Ectodermal cell (in vitro differentiated cells): ENCODE data around the gene ZNF182.
"Not testable (repeated sequence)": the region's sequence is repeated elsewhere in the genome, so short reads cannot be mapped to it uniquely, and the experiment has no call there.

Experiments used
- H3K27ac ChIP-seq: 2 replicates; pipeline ENCODE4 v1.7.0; 2013; ENCODE audit warnings: mild to moderate bottlenecking, low read depth, low read length; ENCODE audit not compliant: insufficient read depth, poor library complexity, severe bottlenecking
- H3K27me3 ChIP-seq: 2 replicates; pipeline ENCODE4 v1.7.0; 2013; ENCODE audit warnings: mild to moderate bottlenecking, low read length; ENCODE audit not compliant: insufficient read depth, control insufficient read depth, poor library complexity, severe bottlenecking
- H3K36me3 ChIP-seq: one replicate; pipeline ENCODE4 v1.7.0; 2013; ENCODE audit warnings: low read length; ENCODE audit not compliant: control insufficient read depth, insufficient read depth
- H3K4me1 ChIP-seq: one replicate; pipeline ENCODE4 v1.7.0; 2013; ENCODE audit warnings: low read length; ENCODE audit not compliant: control insufficient read depth, insufficient read depth
- H3K4me3 ChIP-seq: 2 replicates; pipeline ENCODE4 v1.7.0; 2013; ENCODE audit warnings: low read depth, low read length, control low read depth; ENCODE audit not compliant: insufficient read depth
- H3K9me3 ChIP-seq: 2 replicates; pipeline ENCODE4 v1.7.0; 2013; ENCODE audit warnings: mild to moderate bottlenecking, low read length, moderate library complexity; ENCODE audit not compliant: control insufficient read depth
- WGBS, 2 experiments: methylation state at CpG; one replicate each; pipeline ENCODE4 v1.1.7; 2013; ENCODE audit warnings: missing lambda C conversion rate in 2 of 2; 5-methylcytosine and 5-hydroxymethylcytosine counted together

ZNF182 gene

DNA sequence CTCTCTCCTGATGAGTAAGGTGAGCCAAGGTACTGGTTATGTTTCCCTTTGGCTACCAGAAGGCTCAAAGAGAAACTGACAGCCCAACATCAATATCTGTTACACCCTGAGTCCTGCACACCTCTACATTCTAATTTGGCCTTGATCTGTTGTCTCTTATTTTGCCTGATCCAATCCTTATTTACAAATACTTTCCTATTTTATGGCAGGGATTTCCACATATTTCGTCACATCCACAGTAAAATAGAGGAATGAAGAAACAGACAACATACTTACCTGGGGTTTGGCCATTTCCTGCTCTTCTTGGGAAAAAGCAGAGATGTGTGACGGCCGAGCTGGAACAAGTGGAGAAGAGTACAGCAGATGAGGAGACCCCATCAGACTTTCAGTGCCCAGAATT is 1.5 kb downstream of the ZNF182 start:
- Histone ChIP-seq H3K9me3 (no peaks in the 10 kb centered on the region), H3K4me1 (no peaks in the 10 kb centered on the region), H3K27me3 (no peaks in the 10 kb centered on the region), H3K27ac (no peak overlapping the region), H3K36me3 (no peaks in the 10 kb centered on the region), H3K4me3 (no peak overlapping the region)
- 94 to 95% methylated on average over 3 of the region's 3 CpGs for WGBS, 2 experiments

DNA sequence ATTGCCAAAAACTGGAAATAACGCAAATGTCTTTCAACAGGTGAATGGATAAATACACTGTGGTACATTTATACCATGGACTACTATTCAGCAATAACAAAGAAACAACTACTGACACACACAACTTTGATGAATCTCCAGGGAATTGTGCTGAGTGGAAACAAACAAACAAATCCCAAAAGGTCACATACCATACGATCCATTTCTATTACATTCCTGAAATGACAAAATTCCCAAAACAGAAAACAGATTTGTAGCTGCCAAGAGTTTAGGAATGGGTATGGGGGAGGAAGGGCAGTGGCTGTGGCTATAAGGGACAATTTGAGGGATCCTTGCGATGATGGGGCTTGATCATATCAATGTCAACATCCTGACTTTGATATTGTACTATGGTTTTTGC is 2.5 kb downstream of the ZNF182 start:
- Histone ChIP-seq H3K4me1 (no peaks in the 10 kb centered on the region), H3K27ac (no peak overlapping the region), H3K36me3 (no peaks in the 10 kb centered on the region), H3K4me3 (no peak overlapping the region), H3K9me3 (no peaks in the 10 kb centered on the region), H3K27me3 (no peaks in the 10 kb centered on the region)
- WGBS, 2 experiments = 100% methylated on average over 1 to 2 of the region's 3 CpGs

DNA sequence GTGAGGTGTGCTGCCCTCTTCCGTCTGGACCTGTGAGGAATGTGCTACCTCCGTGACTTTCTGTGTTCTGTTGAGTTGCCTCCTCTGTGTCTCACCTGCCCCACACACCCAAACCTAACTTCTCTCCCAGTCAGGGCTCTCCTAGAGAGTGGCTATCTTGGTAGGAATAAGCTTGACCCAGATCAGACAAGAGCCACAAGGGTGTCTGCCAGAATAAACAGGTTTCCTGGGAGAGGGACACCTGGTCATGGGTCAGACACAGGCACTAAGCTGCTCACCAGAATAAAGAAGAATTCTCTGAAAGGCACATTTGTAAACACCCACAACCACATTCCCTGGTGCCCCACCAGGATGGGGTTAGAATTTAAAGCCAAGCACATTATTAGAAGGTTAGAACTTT is 11.1 kb downstream of the ZNF182 start:
- Histone ChIP-seq H3K4me1 (no peaks in the 10 kb centered on the region), H3K27ac (no peak overlapping the region), H3K27me3 (no peaks in the 10 kb centered on the region), H3K4me3 (no peak overlapping the region), H3K9me3 (no peaks in the 10 kb centered on the region), H3K36me3 (no peaks in the 10 kb centered on the region)
- WGBS, 2 experiments = 92 to 97% methylated on average over 2 of the region's 2 CpGs

DNA sequence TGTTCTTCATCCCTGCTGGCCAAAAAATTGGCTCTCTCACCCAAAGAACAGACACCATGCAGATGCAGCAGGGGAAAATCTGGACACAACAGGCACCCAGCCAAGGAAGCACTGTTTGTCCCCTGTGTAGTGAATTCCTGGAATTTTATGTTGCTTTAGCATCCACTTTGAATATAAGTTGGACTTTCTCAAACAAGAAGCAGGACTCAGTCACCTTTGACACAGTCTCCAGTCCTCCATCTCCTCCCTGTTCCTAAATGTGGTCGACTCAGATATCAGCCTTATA is 11.8 kb downstream of the ZNF182 start:
- WGBS, 2 experiments = 96 to 100% methylated on average over 1 of the region's 1 CpG
- Histone ChIP-seq H3K4me3 (no peak overlapping the region), H3K9me3 (no peaks in the 10 kb centered on the region), H3K4me1 (no peaks in the 10 kb centered on the region), H3K27ac (no peak overlapping the region), H3K27me3 (no peaks in the 10 kb centered on the region), H3K36me3 (peaks cover 5% of the 10 kb centered on the region)

DNA sequence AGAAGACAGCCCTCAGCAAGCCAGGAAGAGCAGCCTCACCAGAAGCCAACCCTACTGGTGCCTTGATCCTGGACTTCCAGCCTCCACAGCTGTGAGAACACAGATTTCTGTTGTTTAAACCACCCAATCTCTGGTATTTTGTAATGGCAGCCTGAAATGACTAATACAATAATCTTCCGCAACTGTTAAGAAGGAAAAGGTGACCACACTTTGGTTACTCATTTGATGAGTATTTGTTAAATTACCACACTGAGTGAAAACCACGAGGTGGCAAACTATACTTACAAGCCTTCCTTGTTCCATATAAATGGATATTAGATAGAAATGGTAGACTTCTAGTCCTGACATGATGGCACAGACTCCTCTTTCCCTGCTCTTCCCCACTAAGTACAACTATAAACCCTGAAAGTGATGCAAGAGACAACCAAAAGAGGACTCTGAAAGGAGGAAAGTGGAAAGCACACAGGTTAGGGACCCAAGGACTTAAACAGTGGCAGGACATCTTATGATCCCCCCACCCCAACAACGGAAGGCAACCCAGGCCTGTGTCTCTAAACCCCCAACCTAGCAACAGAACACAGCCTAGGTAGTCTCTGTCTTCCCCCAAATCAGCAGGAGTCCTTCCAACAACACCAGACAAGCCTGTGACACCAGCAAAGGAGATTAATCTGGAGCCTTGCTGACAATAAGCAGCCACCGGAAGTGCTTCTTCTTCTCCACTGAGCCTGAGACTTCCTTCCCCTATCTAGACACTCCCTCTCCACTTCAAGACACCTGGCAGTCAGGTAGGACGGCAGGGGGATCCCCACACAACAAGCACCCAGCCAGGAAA is 12.3 kb downstream of the ZNF182 start:
- 77 to 86% methylated on average over 3 to 4 of the region's 5 CpGs for WGBS, 2 experiments
- Histone ChIP-seq H3K4me3 (no peak overlapping the region), H3K27me3 (no peaks in the 10 kb centered on the region), H3K9me3 (no peaks in the 10 kb centered on the region), H3K27ac (no peak overlapping the region), H3K36me3 (peaks cover 5% of the 10 kb centered on the region), H3K4me1 (no peaks in the 10 kb centered on the region)

DNA sequence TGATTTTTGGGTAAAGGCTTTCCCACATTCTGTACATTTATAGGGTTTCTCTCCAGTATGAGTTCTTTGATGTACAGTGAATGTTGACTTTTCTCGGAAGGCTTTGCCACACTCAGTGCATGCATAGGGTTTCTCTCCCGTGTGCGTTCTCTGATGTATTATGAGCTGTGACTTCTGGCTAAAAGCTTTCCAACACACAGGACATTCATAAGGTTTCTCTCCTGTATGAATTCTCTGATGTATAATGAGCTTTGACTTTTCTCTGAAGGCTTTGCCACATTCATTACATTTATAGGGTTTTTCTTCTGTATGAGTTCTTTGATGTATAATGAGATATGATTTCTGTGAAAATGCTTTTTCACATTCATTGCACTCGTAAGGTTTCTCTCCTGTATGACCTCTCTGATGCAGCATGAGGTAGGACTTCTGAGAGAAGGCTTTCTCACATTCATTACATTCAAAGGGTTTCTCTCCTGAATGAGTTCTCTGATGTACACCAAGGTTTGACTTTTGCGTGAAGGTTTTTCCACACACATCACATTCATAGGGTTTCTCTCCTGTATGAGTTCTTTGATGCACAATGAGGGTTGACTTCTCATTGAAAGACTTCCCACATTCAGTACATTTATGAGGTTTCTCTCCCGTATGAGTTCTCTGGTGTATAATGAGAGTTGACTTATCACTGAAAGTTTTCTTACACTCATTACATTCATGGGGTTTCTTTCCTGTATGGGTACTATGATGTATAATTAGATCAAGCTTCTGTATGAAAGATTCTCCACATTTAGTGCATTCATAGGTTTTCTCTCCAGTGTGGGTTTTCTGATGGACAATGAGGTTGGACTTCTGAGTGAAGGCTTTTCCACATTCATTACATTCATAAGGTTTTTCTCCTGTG is 27.3 kb downstream of the ZNF182 start:
- Histone ChIP-seq H3K36me3 (peaks cover 29% of the 10 kb centered on the region), H3K9me3 (no peaks in the 10 kb centered on the region), H3K27me3 (no peaks in the 10 kb centered on the region), H3K4me3 (no peak overlapping the region), H3K4me1 (no peaks in the 10 kb centered on the region), H3K27ac (no peak overlapping the region)
- WGBS, 2 experiments = 94 to 100% methylated on average over 1 to 5 of the region's 6 CpGs

- peaks cover 22% of the 10 kb centered on the region for H3K36me3 ChIP-seq
- no peaks in the 10 kb centered on the region for H3K4me1 ChIP-seq
- 93 to 97% methylated on average over 3 of the region's 3 CpGs for WGBS, 2 experiments
- H3K4me3 ChIP-seq = no peak overlapping the region
- no peaks in the 10 kb centered on the region for H3K27me3 ChIP-seq
- no peak overlapping the region for H3K27ac ChIP-seq
- no peaks in the 10 kb centered on the region for H3K9me3 ChIP-seq
Observed at GRCh38 chrX:47973235-47973634, 30.6 kb downstream of the ZNF182 start.

- 95 to 98% methylated on average over 12 to 14 of the region's 14 CpGs for WGBS, 2 experiments
- not testable (repeated sequence) for H3K27me3 ChIP-seq, H3K4me1 ChIP-seq, H3K27ac ChIP-seq, H3K9me3 ChIP-seq, H3K36me3 ChIP-seq, H3K4me3 ChIP-seq
Observed at GRCh38 chrX:47965526-47965925, 38.3 kb downstream of the ZNF182 start.

DNA sequence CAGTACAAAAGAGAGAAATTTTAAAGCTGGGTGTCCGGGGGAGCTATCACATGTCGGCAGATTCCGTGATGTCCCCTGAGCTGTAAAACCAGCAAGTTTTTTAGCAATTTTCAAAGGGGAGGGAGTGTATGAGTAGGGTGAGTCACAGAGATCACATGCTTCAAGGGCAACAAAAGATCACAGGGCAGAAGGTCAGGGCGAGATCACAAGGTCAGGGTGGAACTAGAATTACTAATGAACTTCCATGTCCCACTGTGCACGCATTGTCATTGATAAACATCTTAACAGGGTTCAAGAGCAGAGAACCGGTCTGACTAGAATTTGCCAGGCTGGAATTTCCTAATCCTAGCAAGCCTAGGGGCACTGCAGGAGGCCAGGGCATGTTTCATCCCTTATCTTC is 42.0 kb downstream of the ZNF182 start:
- H3K4me1 ChIP-seq, H3K36me3 ChIP-seq, H3K9me3 ChIP-seq, H3K27ac ChIP-seq, H3K27me3 ChIP-seq, H3K4me3 ChIP-seq: not testable (repeated sequence)
- 91 to 97% methylated on average over 6 of the region's 6 CpGs for WGBS, 2 experiments

GRCh38 chrX:47960406-47960805 is 43.4 kb downstream of the ZNF182 start:
- Histone ChIP-seq H3K36me3 (no peaks in the 10 kb centered on the region), H3K27me3 (no peaks in the 10 kb centered on the region), H3K4me3 (no peak overlapping the region), H3K9me3 (no peaks in the 10 kb centered on the region), H3K4me1 (no peaks in the 10 kb centered on the region), H3K27ac (no peak overlapping the region)
- WGBS, 2 experiments = 89 to 92% methylated on average over 2 of the region's 2 CpGs
